Urinary bladder (tissue), 4 donors: ENCODE measurements around the gene ZBTB18. TPM values are rescaled to one million over a fixed set of nuclear protein-coding genes. Genes with fewer than 3 reads are reported as not detected.

Experiments used
- DNase-seq: peaks from one replicate; pipeline ENCODE4 v3.0.0-alpha.2; 2015; ENCODE audit errors: extremely low spot score
- H3K27ac ChIP-seq: one replicate; pipeline ENCODE4 v1.5.1; 2013; ENCODE audit warnings: low read depth, mild to moderate bottlenecking, moderate library complexity
- H3K36me3 ChIP-seq: one replicate; pipeline ENCODE4 v1.6.1; 2013; ENCODE audit warnings: mild to moderate bottlenecking, moderate library complexity; ENCODE audit not compliant: insufficient read depth
- H3K4me1 ChIP-seq: one replicate; pipeline ENCODE4 v1.6.1; 2013; ENCODE audit warnings: mild to moderate bottlenecking, moderate library complexity; ENCODE audit not compliant: insufficient read depth
- H3K4me3 ChIP-seq: one replicate; pipeline ENCODE4 v1.5.1; 2013; ENCODE audit warnings: low read depth, low read length
- WGBS: extraction: QIAGEN DNeasy Blood & Tissue Kit; methylation state at CpG from one replicate; pipeline ENCODE4 v1.1.7; 2013; 5-methylcytosine and 5-hydroxymethylcytosine counted together
- polyA plus RNA-seq: library from polyadenylated mRNA; stranded (reverse); fragments of 200-250 nt; gene quantifications from one replicate; pipeline ENCODE4 v1.2.3, GENCODE V29; 2013
- small RNA-seq: library from RNA; depleted of rRNA; stranded (forward); fragments of <200 nt; gene quantifications from one replicate; pipeline ENCODE3, GENCODE V24; 2014
- total RNA-seq: library from RNA; depleted of rRNA; stranded (reverse); fragments of >200 nt; gene quantifications from one replicate; pipeline ENCODE4 v1.2.3, GENCODE V29; 2014
- donor health status: healthy with polysubstance abuse.
- donor health status: healthy.

The ZBTB18 gene
- total and polyA plus RNA-seq, 2 donors: 13.1 to 18.2 TPM

- Histone ChIP-seq H3K4me1 (no peaks in the 10 kb centered on the region), H3K27ac (no peak overlapping the region), H3K36me3 (no peaks in the 10 kb centered on the region), H3K4me3 (no peak overlapping the region)
- no peak for DNase-seq
- 88% methylated on average over 3 of the region's 3 CpGs for WGBS
Observed at GRCh38 chr1:244106176-244106575, 55.1 kb downstream of the ZBTB18 start.

Small RNA genes lying within 50 kb of the gene (small RNA-seq; reads per million reads assigned to genes)
- not detected for gene RN7SL148P

Other genes with a start within 250 kb of the ZBTB18 start
- gene AKT3, start 201.0 kb upstream of the ZBTB18 start, total RNA-seq: 94.3 TPM
- 43.0 TPM for gene AKT3, start 201.0 kb upstream of the ZBTB18 start, polyA plus RNA-seq